NCI-H1417 treated with DMSO at 0.1 percent for 48 hours (cell line): ENCODE data around the gene CD99.
"Not testable (repeated sequence)": the region's sequence is repeated elsewhere in the genome, so short reads cannot be mapped to it uniquely, and the experiment has no call there.

Experiments used
- DNase-seq: peaks from one replicate; lab custom pipeline; 2025; lab: John Stamatoyannopoulos, UW

CD99 gene

GRCh38 chrX:2774776-2775175, 83.7 kb downstream of the CD99 start:
- no peak for DNase-seq

- DNase-seq: not testable (repeated sequence)
Measured at GRCh38 chrX:2780472-2781225, 89.6 kb downstream of the CD99 start.

- no peak for DNase-seq
Measured at GRCh38 chrX:2781226-2781571, 90.1 kb downstream of the CD99 start.

- DNase-seq: no peak
Measured at GRCh38 chrX:2781698-2782097, 90.6 kb downstream of the CD99 start.

GRCh38 chrX:2782171-2782570, 91.1 kb downstream of the CD99 start:
- DNase-seq: no peak

GRCh38 chrX:2782778-2783177, 91.7 kb downstream of the CD99 start:
- DNase-seq: no peak

GRCh38 chrX:2784026-2784425, 92.9 kb downstream of the CD99 start:
- DNase-seq: no peak

GRCh38 chrX:2785538-2785937, 94.4 kb downstream of the CD99 start:
- DNase-seq: no peak

- DNase-seq: no peak
Measured at GRCh38 chrX:2788980-2789379, 97.9 kb downstream of the CD99 start.

GRCh38 chrX:2789569-2789968, 98.5 kb downstream of the CD99 start:
- no peak for DNase-seq
